ENCODE measurements around the gene PPP1R9A. TPM values are rescaled to one million over a fixed set of nuclear protein-coding genes. Genes with fewer than 3 reads are reported as not detected.

The PPP1R9A gene
- total RNA-seq, 1 experiment from 2014 or later: 13.5 TPM

DNA sequence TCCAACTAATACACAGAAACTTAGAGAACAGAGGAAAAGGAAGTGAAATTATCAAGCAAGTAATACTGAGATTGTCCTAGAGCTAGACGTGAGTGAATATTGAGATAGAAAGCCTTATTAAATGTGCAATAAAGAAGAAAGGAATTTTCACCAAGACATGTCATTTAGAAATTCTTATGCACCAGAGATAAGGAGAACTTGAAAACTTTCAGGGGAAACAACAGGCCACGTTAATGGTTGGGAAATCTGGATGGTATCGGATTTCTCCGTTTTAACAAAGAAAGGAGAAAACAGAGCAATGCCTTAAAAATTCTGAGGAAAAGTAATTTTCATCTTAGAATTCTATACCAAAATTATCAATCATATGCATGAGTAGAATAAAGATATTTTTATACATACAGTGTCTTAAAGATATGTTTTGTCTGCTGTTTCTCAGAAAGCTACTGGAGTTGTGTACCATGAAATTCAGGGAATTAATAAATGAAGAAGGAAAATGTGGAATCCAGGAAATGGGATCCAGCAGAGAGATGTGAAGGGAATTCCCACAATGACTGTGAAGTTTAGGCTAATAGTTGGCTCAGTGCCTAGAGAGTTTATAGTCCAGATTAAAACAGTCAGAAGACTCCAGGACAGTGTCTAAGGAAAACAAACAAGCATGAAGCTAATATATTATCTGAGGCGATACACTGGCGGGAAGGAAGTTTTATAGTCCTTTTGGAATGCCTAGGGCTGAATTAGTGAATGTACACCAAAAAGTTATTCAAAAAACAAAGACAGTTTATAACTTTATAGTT lies 159.5 kb downstream of the PPP1R9A start:
- Histone ChIP-seq H3K4me1 (ENCODE audit: control insufficient read depth in 1 of 2, insufficient read depth in 2 of 2, low read length in 2 of 2) (peaks cover 0 to 7% of the 10 kb centered on the region in 2 experiments; a peak in 1 of 4 replicates), H3K9me3 (ENCODE audit: control insufficient read depth in 1 of 2, insufficient read depth in 1 of 2, low read depth in 1 of 2, low read length in 2 of 2) (no peaks in the 10 kb centered on the region), H3K4me3 (replicated peaks in 1 of 2; ENCODE audit: low read depth in 1 of 2, low read length in 2 of 2) (no peak overlapping the region), H4K20me1 (ENCODE audit: insufficient read depth) (no peaks in the 10 kb centered on the region), H3K27ac (ENCODE audit: low read depth, low read length) (no peak overlapping the region), H3K27me3 (ENCODE audit: insufficient read depth, low read length) (no peaks in the 10 kb centered on the region), H3K9ac (ENCODE audit: low read length) (no peak overlapping the region), H3K4me2 (ENCODE audit: low read length) (no peak overlapping the region), H2AFZ (ENCODE audit: low read depth, low read length, poor library complexity, severe bottlenecking) (no peak overlapping the region), H3K36me3 (ENCODE audit: control insufficient read depth in 1 of 2, insufficient read depth in 2 of 2, low read length in 2 of 2) (no peaks in the 10 kb centered on the region), H3K9me2 (ENCODE audit: insufficient read depth) (no peaks in the 10 kb centered on the region), H3K79me2 (ENCODE audit: insufficient read depth, low read length) (no peaks in the 10 kb centered on the region)
- ChIA-PET RAD21 (ENCODE audit: low non-redundant PET in 1 of 2, low total read pairs in 2 of 2, uncharacterized antibody in 2 of 2, unreplicated experiment in 2 of 2) (no interaction called here), POLR2A (no interaction called here), CTCF (no interaction called here)
- ATAC-seq (no peak), DNase-seq (ENCODE audit: low read depth, low spot score) (no peak)
- intact Hi-C loops (cut with micrococcal nuclease): no loop called here
- no TSS peak for BruUV-seq (replicated peaks)
- no peak for TF ChIP-seq TCF7L2 (IDR thresholded peaks at IDR 0.05; ENCODE audit: borderline replicate concordance, extremely low read depth, insufficient read depth, insufficient read length)
- no peak for TF ChIP-seq POLR2AphosphoS5 (IDR thresholded peaks at IDR 0.05; ENCODE audit: low read depth, low read length)
- no peak for TF ChIP-seq FOSL1 (IDR thresholded peaks at IDR 0.05; ENCODE audit: low read depth)
- TF ChIP-seq CBX3 (IDR thresholded peaks at IDR 0.05; ENCODE audit: low read depth): no peak
- TF ChIP-seq EGR1 (IDR thresholded peaks at IDR 0.05; ENCODE audit: low read depth): no peak

DNA sequence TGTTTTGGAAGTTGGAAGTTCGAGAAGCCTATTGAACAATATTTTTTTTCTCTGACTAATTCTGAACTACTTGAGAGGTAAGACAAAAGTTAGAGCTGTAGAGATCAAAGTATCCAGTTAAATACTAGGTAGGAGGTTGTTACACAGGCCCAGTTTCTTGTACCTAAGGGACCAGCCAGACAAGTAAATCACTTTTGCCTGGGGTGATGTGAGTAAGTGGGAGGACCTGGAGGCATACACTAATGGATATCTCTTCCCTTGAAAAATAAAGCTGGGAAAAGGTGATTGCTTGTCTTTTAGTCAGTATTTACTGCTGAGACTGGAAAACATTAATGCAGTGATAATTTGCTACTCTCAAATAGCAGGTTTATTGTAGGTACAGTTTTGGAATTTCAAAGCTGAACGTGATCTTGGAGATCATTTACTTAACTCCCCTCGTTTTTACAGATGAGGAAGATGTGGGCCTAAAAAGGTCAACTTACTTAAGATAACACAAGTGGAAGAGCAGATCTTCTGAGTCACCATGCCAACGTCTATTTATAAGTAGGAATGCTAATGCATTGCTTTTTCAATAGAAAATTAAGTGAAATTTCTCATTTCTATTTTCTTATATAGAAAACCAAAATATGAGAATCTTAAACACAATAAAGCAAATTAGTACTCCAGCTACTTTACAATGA lies 181.3 kb downstream of the PPP1R9A start:
- H3K4me3 ChIP-seq (replicated peaks in 1 of 2; ENCODE audit: low read depth in 1 of 2, low read length in 2 of 2): no peak overlapping the region
- ChIA-PET RAD21 (ENCODE audit: low non-redundant PET in 1 of 2, low total read pairs in 2 of 2, uncharacterized antibody in 2 of 2, unreplicated experiment in 2 of 2) (no interaction called here), CTCF (no interaction called here), POLR2A (no interaction called here)
- no peaks in the 10 kb centered on the region for H3K36me3 ChIP-seq (ENCODE audit: control insufficient read depth in 1 of 2, insufficient read depth in 2 of 2, low read length in 2 of 2)
- H3K27ac ChIP-seq (ENCODE audit: low read depth, low read length): no peak overlapping the region
- ATAC-seq (no peak), DNase-seq (ENCODE audit: low read depth, low spot score) (no peak)
- intact Hi-C loops (cut with micrococcal nuclease): no loop called here
- no peaks in the 10 kb centered on the region for H3K4me1 ChIP-seq (ENCODE audit: control insufficient read depth in 1 of 2, insufficient read depth in 2 of 2, low read length in 2 of 2)
- no peaks in the 10 kb centered on the region for H3K9me2 ChIP-seq (ENCODE audit: insufficient read depth)
- H2AFZ ChIP-seq (ENCODE audit: low read depth, low read length, poor library complexity, severe bottlenecking): no peak overlapping the region
- no peak overlapping the region for H3K9ac ChIP-seq (ENCODE audit: low read length)
- no peaks in the 10 kb centered on the region for H4K20me1 ChIP-seq (ENCODE audit: insufficient read depth)
- no peak overlapping the region for H3K4me2 ChIP-seq (ENCODE audit: low read length)
- H3K9me3 ChIP-seq (ENCODE audit: control insufficient read depth in 1 of 2, insufficient read depth in 1 of 2, low read depth in 1 of 2, low read length in 2 of 2): no peaks in the 10 kb centered on the region
- TF ChIP-seq ZNF274 (IDR thresholded peaks at IDR 0.05; ENCODE audit: low read depth, low read length): no peak
- H3K27me3 ChIP-seq (ENCODE audit: insufficient read depth, low read length): no peaks in the 10 kb centered on the region
- no peaks in the 10 kb centered on the region for H3K79me2 ChIP-seq (ENCODE audit: insufficient read depth, low read length)
- BruUV-seq (replicated peaks): no TSS peak
